Neural progenitor cell (in vitro differentiated cells): ENCODE measurements around the gene LLCFC1. TPM values are rescaled to one million over a fixed set of nuclear protein-coding genes. Genes with fewer than 3 reads are reported as not detected.
"Not testable (repeated sequence)": the region's sequence is repeated elsewhere in the genome, so short reads cannot be mapped to it uniquely, and the experiment has no call there.

Experiments used
- DNase-seq: peaks from one replicate; pipeline ENCODE4 v3.0.0-alpha.2; 2016; ENCODE audit warnings: low spot score
- H2AFZ ChIP-seq: fragments of 200-600 bp; sonication (generic); replicated peaks from 2 replicates; pipeline ENCODE4 v1.6.1; 2016; ENCODE audit warnings: antibody characterized with exemption
- H3F3A ChIP-seq: fragments of 200-600 bp; sonication (generic); 2 replicates; pipeline ENCODE4 v1.6.1; 2016; ENCODE audit warnings: antibody characterized with exemption, low read depth
- H3K27ac ChIP-seq: fragments of 200-600 bp; sonication (generic); 2 replicates; pipeline ENCODE4 v1.5.1; 2016; ENCODE audit warnings: mild to moderate bottlenecking
- H3K27me3 ChIP-seq: fragments of 200-600 bp; sonication (generic); 2 replicates; pipeline ENCODE4 v1.6.1; 2016; ENCODE audit warnings: mild to moderate bottlenecking, moderate library complexity
- H3K36me3 ChIP-seq: fragments of 200-600 bp; sonication (generic); 2 replicates; pipeline ENCODE4 v1.5.1; 2016
- H3K4me1 ChIP-seq: fragments of 200-600 bp; sonication (generic); 2 replicates; pipeline ENCODE4 v1.6.1; 2016; ENCODE audit warnings: mixed run types
- H3K4me2 ChIP-seq: fragments of 200-600 bp; sonication (generic); 2 replicates; pipeline ENCODE4 v1.6.1; 2016
- H3K4me3 ChIP-seq: fragments of 200-600 bp; sonication (generic); 2 replicates; pipeline ENCODE4 v1.5.1; 2016
- H3K79me2 ChIP-seq: fragments of 200-600 bp; sonication (generic); 2 replicates; pipeline ENCODE4 v1.6.1; 2016; ENCODE audit warnings: low read depth
- H3K9ac ChIP-seq: fragments of 200-600 bp; sonication (generic); 2 replicates; pipeline ENCODE4 v1.6.1; 2016
- H3K9me3 ChIP-seq: fragments of 200-600 bp; sonication (generic); 2 replicates; pipeline ENCODE4 v1.5.1; 2016; ENCODE audit warnings: low read depth
- H4K20me1 ChIP-seq: fragments of 200-600 bp; sonication (generic); 2 replicates; pipeline ENCODE4 v1.6.1; 2016; ENCODE audit warnings: low read depth
- H3K27ac Mint-ChIP-seq: 3 replicates; pipeline ENCODE4 v1.8.0; 2021; ENCODE audit warnings: mixed read lengths
- H3K27me3 Mint-ChIP-seq: 2 replicates; pipeline ENCODE4 v1.8.0; 2022; ENCODE audit warnings: low read depth, mild to moderate bottlenecking, inconsistent platforms, moderate library complexity, mixed read lengths; ENCODE audit not compliant: insufficient read depth
- H3K36me3 Mint-ChIP-seq: 3 replicates; pipeline ENCODE4 v1.8.0; 2021; ENCODE audit warnings: mixed read lengths
- H3K4me1 Mint-ChIP-seq: 3 replicates; pipeline ENCODE4 v1.8.0; 2021; ENCODE audit warnings: mixed read lengths
- H3K4me3 Mint-ChIP-seq: 3 replicates; pipeline ENCODE4 v1.8.0; 2021; ENCODE audit warnings: mild to moderate bottlenecking, moderate library complexity, mixed read lengths
- H3K9me3 Mint-ChIP-seq: 3 replicates; pipeline ENCODE4 v1.8.0; 2020; ENCODE audit warnings: mixed read lengths
- EZH2 ChIP-seq: fragments of 200-600 bp; sonication (generic); IDR thresholded peaks from 2 replicates; pipeline ENCODE4 v1.6.1; 2017; ENCODE audit warnings: antibody characterized with exemption, mild to moderate bottlenecking, moderate library complexity
- EZH2phosphoT487 ChIP-seq: fragments of 200-600 bp; sonication (generic); IDR thresholded peaks from 2 replicates; pipeline ENCODE4 v1.6.1; 2017; ENCODE audit warnings: antibody characterized with exemption
- total RNA-seq: library from RNA; depleted of rRNA; stranded (reverse); fragments of >200 nt; gene quantifications from 2 replicates; pipeline ENCODE4 v1.2.3, GENCODE V29; 2015; ENCODE audit warnings: low replicate concordance
- TF ChIP-seq, protein P1 (sequence below): fragments of 200-600 bp; sonication (generic); IDR thresholded peaks from 2 replicates; pipeline ENCODE4 v1.5.1; 2017; ENCODE audit warnings: antibody characterized with exemption, mild to moderate bottlenecking

Gene LLCFC1
- total RNA-seq, 1 donor from 2014 or later = not detected

DNA sequence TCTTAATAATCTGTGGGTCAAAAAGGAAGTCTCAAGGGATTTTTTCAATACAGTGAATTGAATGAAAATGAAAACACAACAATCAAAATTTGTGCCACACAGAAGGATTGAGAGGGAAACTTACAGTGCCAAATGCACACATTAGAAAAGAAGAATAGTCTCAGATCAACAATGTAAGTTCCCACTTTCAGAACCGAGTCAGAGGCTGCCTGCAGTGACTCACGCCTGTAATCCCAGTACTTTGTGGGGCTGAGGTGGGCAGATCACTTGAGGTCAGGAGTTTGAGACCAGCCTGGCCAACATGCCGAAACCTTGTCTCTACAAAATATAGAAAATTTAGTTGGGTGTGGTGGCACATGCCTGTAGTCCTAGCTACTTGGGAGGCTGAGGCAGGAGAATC is 35.3 kb downstream of the LLCFC1 start:
- Mint-ChIP-seq H3K27ac (no peak overlapping the region), H3K27me3 (no peaks in the 10 kb centered on the region), H3K4me1 (no peaks in the 10 kb centered on the region), H3K4me3 (no peak overlapping the region), H3K36me3 (no peaks in the 10 kb centered on the region), H3K9me3 (peaks cover 6% of the 10 kb centered on the region)
- TF ChIP-seq EZH2 (no peak), EZH2phosphoT487 (no peak)
- TF ChIP-seq, protein P1, sequence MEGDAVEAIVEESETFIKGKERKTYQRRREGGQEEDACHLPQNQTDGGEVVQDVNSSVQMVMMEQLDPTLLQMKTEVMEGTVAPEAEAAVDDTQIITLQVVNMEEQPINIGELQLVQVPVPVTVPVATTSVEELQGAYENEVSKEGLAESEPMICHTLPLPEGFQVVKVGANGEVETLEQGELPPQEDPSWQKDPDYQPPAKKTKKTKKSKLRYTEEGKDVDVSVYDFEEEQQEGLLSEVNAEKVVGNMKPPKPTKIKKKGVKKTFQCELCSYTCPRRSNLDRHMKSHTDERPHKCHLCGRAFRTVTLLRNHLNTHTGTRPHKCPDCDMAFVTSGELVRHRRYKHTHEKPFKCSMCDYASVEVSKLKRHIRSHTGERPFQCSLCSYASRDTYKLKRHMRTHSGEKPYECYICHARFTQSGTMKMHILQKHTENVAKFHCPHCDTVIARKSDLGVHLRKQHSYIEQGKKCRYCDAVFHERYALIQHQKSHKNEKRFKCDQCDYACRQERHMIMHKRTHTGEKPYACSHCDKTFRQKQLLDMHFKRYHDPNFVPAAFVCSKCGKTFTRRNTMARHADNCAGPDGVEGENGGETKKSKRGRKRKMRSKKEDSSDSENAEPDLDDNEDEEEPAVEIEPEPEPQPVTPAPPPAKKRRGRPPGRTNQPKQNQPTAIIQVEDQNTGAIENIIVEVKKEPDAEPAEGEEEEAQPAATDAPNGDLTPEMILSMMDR = no peak
- no peak for DNase-seq
- Histone ChIP-seq H2AFZ (no peak overlapping the region), H3K4me1 (no peaks in the 10 kb centered on the region), H3F3A (no peaks in the 10 kb centered on the region), H3K9ac (no peak overlapping the region), H3K36me3 (no peaks in the 10 kb centered on the region), H3K9me3 (peaks cover 5% of the 10 kb centered on the region), H3K4me3 (no peak overlapping the region), H4K20me1 (no peaks in the 10 kb centered on the region), H3K79me2 (no peaks in the 10 kb centered on the region), H3K27ac (no peak overlapping the region), H3K4me2 (no peak overlapping the region), H3K27me3 (no peaks in the 10 kb centered on the region)

DNA sequence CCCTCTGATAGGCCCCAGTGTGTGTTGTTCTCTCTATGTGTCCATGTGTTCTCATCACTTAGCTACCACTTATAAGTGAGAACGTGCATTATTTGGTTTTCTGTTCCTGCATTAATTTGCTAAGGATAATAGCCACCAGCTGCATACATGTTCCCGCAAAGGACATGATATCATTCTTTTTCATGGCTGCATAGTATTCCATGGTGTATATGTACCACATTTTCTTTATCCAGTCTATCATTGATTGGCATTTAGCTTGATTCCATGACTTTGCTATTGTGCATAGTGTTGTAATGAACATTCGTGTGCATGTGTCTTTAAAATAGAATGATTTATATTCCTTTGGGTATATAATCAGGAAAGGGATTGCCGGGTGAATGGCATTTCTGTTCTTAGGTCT is 39.1 kb downstream of the LLCFC1 start:
- H3K27me3 Mint-ChIP-seq, H3K9me3 Mint-ChIP-seq, H3K9ac ChIP-seq: not testable (repeated sequence)

DNA sequence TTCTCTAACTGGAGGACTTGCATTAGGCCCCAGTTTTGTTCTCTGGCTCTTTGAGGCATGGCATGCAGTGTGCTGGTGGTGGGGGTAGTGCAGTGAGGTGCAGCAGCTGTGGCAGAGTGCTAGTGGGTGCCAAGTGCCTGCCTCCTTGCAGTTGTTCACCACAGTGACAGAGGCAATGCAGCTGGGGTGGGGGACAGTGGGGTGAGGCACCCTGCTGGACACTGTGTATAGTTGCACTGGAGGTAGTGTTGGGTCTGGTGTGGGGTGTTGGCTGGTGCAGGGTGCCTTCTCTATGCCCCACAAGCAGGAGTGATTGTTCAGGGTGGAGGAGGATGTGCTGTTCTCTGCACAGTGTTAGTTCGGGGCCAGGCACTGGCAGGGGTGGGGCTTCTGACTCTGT is 44.5 kb downstream of the LLCFC1 start:
- no peak overlapping the region for H2AFZ ChIP-seq
- no peaks in the 10 kb centered on the region for H4K20me1 ChIP-seq
- H3K4me2 ChIP-seq = no peak overlapping the region
- peaks cover 7% of the 10 kb centered on the region for H3K9me3 Mint-ChIP-seq
- no peak overlapping the region for H3K4me3 ChIP-seq
- H3F3A ChIP-seq = no peaks in the 10 kb centered on the region
- H3K4me1 Mint-ChIP-seq = no peaks in the 10 kb centered on the region
- H3K9me3 ChIP-seq = no peaks in the 10 kb centered on the region
- H3K27me3 Mint-ChIP-seq = no peaks in the 10 kb centered on the region
- no peak overlapping the region for H3K4me3 Mint-ChIP-seq
- no peak overlapping the region for H3K27ac Mint-ChIP-seq
- no peaks in the 10 kb centered on the region for H3K4me1 ChIP-seq
- H3K27ac ChIP-seq = no peak overlapping the region
- H3K9ac ChIP-seq = no peak overlapping the region
- no peaks in the 10 kb centered on the region for H3K27me3 ChIP-seq
- no peaks in the 10 kb centered on the region for H3K79me2 ChIP-seq
- TF ChIP-seq EZH2 = no peak
- TF ChIP-seq, protein P1 = no peak
- TF ChIP-seq EZH2phosphoT487 = no peak
- H3K36me3 ChIP-seq = no peaks in the 10 kb centered on the region
- no peak for DNase-seq
- H3K36me3 Mint-ChIP-seq = no peaks in the 10 kb centered on the region

More for the DNA sequence above, 39.1 kb downstream of the LLCFC1 start:
- not testable (repeated sequence) for H3K4me2 ChIP-seq, H3K36me3 Mint-ChIP-seq, H3F3A ChIP-seq, H3K36me3 ChIP-seq, H2AFZ ChIP-seq, H3K27ac Mint-ChIP-seq, H4K20me1 ChIP-seq, DNase-seq, H3K27me3 ChIP-seq, H3K4me1 ChIP-seq, H3K4me3 ChIP-seq, H3K4me1 Mint-ChIP-seq, H3K27ac ChIP-seq, H3K79me2 ChIP-seq, H3K9me3 ChIP-seq
- H3K4me3 Mint-ChIP-seq = peak overlapping the region; percentile 8

DNA sequence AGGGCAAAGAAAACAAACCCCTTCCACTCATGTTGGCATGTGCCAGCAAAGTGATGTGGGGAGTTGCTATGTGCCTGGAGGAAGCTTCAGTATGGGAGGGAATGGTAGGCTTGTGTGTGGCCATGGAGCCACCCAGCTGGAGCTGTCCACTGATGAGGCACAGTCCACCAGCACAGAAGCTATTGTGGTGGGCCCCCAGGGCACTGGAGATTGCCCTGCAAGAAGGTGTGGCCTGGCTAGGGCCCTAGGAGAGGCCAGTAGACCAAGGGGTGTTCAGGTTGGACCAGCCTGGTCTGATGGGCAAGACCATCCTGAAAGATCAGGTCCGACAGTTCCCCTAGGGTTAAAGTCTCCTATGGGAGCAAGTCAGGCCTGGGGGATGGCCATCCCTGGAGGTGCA is 45.0 kb downstream of the LLCFC1 start:
- DNase-seq = no peak
- TF ChIP-seq EZH2phosphoT487 (no peak), EZH2 (no peak)
- TF ChIP-seq, protein P1 = no peak

More for the DNA sequence above, 45.0 kb downstream of the LLCFC1 start:
- Mint-ChIP-seq H3K4me1 (no peaks in the 10 kb centered on the region), H3K36me3 (no peaks in the 10 kb centered on the region), H3K4me3 (no peak overlapping the region), H3K27me3 (no peaks in the 10 kb centered on the region), H3K27ac (no peak overlapping the region), H3K9me3 (peaks cover 4% of the 10 kb centered on the region)
- Histone ChIP-seq H3K4me2 (no peak overlapping the region), H3K9me3 (no peaks in the 10 kb centered on the region), H3K27me3 (no peaks in the 10 kb centered on the region), H3F3A (no peaks in the 10 kb centered on the region), H3K4me3 (no peak overlapping the region), H2AFZ (no peak overlapping the region), H3K27ac (no peak overlapping the region), H4K20me1 (no peaks in the 10 kb centered on the region), H3K4me1 (no peaks in the 10 kb centered on the region), H3K36me3 (no peaks in the 10 kb centered on the region), H3K9ac (no peak overlapping the region), H3K79me2 (no peaks in the 10 kb centered on the region)

Other genes with a start within 250 kb of the LLCFC1 start
- gene PRSS1, start 190.0 kb upstream of the LLCFC1 start, total RNA-seq = not detected in 2 replicates
- not detected in 2 replicates for gene PRSS2, start 168.5 kb upstream of the LLCFC1 start, total RNA-seq
- 4.8 and 14.2 TPM in 2 replicates for gene EPHB6, start 84.4 kb upstream of the LLCFC1 start, total RNA-seq
- not detected in 2 replicates for gene TRPV6, start 53.7 kb upstream of the LLCFC1 start, total RNA-seq
- gene TRPV5, start 5.7 kb upstream of the LLCFC1 start, total RNA-seq = not detected in 2 replicates
- gene KEL, start 22.9 kb downstream of the LLCFC1 start, total RNA-seq = 2.0 TPM in 1 of 2 replicates, not detected in the other
- not detected in 2 replicates for gene OR9A2, start 87.6 kb downstream of the LLCFC1 start, total RNA-seq
- gene OR6V1, start 112.9 kb downstream of the LLCFC1 start, total RNA-seq = not detected in 2 replicates
- not detected in 2 replicates for gene PIP, start 192.6 kb downstream of the LLCFC1 start, total RNA-seq
- not detected in 2 replicates for gene TAS2R39, start 243.9 kb downstream of the LLCFC1 start, total RNA-seq